Measurements from ENCODE around the gene GP1BB.

GRCh38 chr22:19688301-19689290, 34.7 kb upstream of the GP1BB start:
- no peak for TF ChIP-seq CTCF (IDR thresholded peaks at IDR 0.05)
- no peak for TF ChIP-seq POLR2A (IDR thresholded peaks at IDR 0.05)
